Dermis blood vessel endothelial cell (primary cell): ENCODE measurements around the gene MAD2L1. TPM values are rescaled to one million over a fixed set of nuclear protein-coding genes. Genes with fewer than 3 reads are reported as not detected.
A peak's percentile ranks its signal among the peaks of the same experiment; 100 is the strongest.
"Not testable (repeated sequence)": the region's sequence is repeated elsewhere in the genome, so short reads cannot be mapped to it uniquely, and the experiment has no call there.

Experiments
- DNase-seq: peaks from one replicate; pipeline ENCODE4 v3.0.0; 2010
- total RNA-seq: library from RNA; depleted of rRNA; stranded (reverse); fragments of >200 nt; gene quantifications from 2 replicates; pipeline ENCODE4 v1.2.3, GENCODE V29; 2014

Gene MAD2L1
- total RNA-seq, result 6.8 and 24.2 TPM in 2 replicates

GRCh38 chr4:120066517-120067340 lies at the start of gene MAD2L1:
Gene MAD2L1 (minus strand): TSS chr4:120066848. CDS start chr4:120066734, 114 bp downstream.
- peak; percentile 99 for DNase-seq

GRCh38 chr4:120111745-120112144 lies 45.1 kb upstream of the MAD2L1 start:
- no peak for DNase-seq

- no peak for DNase-seq
Observed at GRCh38 chr4:120109406-120109805, 42.8 kb upstream of the MAD2L1 start.

- no peak for DNase-seq
Observed at GRCh38 chr4:120105472-120105871, 38.8 kb upstream of the MAD2L1 start.

DNA sequence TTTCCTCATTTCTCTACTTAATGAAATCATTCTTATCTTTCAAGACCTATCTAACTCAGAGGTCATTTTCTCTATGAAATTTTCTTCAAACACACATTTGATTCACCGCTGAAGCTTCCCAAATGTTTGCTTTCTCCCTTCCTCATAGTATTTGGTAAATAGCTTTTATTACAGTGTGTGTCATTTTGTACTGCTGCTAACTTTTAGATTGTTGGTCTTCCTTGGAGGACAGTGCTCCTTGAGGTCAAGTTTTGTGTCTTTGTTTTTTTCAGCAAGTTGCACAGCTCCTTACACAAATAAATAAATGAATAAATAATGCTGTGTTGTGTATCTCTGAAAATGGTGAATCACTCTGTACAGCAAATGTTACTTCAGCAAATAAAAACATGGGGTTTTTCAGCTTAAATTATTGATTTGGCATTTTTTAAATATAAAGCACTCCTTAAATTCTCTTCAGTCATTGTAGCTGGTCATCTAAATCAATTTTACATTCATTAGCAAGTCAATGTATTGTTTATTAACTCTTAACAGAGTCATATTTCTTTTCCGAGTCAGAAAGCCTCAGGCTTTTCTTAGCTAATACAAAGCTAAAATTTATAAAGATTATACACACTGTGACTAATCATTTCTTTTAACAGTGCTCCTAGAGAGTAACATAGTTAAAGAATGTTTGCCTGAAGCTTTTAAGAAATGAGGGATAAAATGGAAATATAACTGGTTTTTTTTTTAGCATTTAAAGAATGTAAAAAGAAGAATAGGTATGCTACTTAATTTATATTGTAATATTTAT lies 30.1 kb upstream of the MAD2L1 start:
- DNase-seq, result no peak

DNA sequence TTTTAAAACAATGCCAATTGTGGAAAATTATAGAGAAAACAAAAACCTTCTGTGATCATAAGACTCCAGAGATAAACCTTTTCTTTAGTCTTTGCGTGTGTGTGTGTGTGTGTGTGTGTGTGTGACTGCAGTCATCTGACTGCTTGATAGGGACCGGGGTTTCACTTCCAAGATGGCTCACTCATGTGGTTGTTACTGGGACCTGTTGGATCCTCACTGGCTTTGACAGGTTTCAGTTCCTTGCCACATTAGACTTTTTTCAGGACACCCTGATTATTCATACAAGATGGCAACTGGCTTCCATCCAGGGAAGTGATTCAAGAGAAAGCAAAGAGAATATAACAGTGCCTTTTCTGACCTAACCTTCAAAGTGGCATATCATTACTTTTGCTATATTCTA lies 21.9 kb upstream of the MAD2L1 start:
- DNase-seq, result no peak

DNA sequence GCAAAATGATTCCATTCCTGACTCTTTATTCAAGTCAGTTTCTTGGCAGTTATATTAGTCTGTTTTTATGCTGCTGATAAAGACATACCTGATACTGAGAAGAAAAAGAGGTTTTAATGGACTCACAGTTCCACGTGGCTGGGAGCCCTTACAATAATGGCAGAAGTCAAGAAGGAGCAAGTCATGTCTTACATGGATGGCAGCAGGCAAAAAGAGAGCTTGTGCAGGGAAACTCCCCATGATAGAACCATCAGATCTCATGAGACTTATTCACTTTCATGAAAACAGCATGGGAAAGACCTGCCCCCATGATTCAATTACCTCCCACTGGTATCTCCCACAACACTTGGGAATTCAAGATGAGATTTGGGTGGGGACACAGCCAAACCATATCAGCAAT lies 21.4 kb upstream of the MAD2L1 start:
- not testable (repeated sequence) for DNase-seq

DNA sequence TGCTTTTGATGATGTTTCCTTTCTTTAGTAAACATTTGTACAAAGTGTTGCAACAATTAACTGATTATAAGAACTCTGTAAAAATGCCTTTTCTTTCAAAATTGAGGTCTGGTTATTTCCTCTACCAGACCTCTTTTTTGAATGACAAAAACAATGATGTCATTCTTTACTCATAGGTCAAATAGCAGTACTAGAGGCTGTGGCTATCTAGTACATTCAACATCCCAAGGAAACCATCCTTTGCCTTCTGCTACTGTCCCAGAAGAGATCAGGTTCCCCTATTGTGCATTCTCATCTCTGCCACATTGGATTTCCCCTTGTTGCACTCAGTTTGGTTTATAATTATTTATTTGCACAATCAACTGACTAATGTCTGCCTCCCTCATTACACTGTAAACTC lies 19.1 kb upstream of the MAD2L1 start:
- DNase-seq, result no peak

- DNase-seq, result no peak
Observed at GRCh38 chr4:120084327-120084726, 17.7 kb upstream of the MAD2L1 start.

- DNase-seq, result no peak
Observed at GRCh38 chr4:120083152-120083551, 16.5 kb upstream of the MAD2L1 start.

DNA sequence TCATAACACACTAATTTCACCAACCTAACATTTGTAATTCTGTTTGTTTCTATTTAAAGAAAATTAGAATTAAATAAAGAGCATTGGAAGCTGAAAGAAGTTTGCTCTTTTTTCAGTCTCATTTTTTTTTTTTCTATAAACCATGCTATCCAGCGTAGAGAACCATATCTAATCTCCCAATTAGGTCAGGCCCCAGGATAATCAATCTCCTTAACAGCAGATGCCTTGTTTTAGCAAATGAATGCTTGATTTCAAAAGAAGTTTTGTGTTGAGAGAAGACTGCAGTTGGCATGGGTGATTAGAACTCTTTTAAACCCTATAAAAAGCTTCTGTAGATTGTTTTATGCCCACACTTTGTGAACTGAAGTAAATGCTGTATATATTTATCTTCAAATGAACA lies 15.6 kb upstream of the MAD2L1 start:
- DNase-seq, result no peak

DNA sequence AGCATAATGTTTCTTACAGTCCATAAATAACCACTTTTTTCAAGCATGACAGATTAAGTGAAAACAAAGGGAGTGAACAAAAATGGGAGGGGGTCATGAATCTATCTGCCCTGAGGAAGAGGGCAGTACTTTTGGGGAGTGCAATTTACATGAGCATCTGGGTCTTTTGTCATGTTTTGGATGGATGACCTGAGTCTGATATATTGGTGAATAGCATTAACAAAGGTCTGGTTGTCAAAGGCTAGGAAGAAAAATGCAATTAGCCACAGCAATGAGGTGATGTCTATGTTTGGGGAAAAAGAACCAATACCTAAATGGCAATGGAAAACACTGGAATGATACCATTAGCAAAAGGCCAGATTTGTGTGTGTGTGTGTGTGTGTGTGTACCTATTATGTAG lies 15.1 kb upstream of the MAD2L1 start:
- DNase-seq, result no peak

DNA sequence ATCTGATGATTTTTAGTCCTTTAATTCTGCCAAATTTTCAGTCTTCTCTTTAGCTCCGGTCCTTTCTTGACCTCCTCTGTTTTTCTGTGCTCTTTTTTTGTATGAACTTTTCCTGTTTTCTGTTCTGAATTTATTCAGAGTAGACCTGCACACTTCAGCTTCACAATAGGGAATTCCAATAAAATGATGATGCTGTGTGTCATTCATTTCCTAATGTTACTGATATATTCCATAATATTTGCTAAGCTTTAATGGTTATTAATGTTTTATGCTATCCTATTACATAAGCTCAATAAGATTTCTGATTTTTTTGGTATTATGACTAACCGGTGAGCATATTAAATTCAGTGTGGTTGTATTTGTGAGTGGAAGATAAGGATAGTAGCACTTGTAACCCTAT lies 13.9 kb upstream of the MAD2L1 start:
- no peak for DNase-seq

DNA sequence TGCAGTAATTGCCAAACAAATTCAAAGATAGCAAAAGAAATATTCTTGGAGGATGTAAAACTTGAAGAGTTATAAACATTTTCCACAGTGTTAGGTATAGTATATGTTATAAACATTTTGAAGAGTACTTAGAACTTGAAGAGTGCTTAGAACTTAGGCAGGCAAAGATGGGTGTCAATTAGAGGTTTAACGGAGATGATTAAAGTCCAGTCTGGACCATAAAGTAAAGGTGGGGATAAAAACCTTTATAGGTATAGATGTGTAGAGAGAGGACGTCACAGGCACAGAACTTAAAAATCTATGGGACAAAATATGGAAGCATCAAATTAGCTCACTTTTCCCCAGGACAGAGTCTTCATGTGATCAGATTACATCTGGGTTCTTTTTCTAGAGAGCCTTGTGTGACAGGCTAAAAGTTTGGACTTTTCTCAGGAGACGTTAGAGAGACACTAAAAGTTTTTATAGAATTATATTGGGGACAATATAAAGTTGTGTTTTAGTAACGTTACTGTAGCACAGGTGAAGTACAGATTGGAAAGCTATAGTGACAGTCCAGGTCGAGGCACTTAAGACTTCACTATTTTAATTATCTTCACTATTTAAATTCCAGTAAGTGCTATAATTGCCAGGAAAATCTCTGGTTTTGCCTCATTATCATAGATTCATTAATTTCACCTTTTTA lies 13.3 kb upstream of the MAD2L1 start:
- no peak for DNase-seq

DNA sequence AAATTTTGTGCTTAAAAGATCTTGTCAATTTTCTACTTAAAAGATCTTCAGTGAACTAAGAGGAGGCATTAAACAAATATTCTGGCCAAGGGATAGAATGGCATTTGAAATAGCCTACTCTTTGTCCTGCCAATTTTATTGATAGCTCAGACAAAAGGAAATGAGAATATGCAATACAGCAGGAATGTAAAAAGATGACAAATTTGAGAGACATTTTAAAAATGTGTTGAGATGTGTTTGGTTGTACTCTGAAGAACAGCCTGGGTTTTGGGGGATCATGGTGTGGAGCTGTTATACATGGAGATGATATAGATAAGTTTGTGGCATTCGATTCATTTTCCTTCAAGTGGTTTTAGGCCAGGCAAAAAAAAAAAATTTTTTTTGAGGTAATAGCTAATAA lies 11.6 kb upstream of the MAD2L1 start:
- no peak for DNase-seq

DNA sequence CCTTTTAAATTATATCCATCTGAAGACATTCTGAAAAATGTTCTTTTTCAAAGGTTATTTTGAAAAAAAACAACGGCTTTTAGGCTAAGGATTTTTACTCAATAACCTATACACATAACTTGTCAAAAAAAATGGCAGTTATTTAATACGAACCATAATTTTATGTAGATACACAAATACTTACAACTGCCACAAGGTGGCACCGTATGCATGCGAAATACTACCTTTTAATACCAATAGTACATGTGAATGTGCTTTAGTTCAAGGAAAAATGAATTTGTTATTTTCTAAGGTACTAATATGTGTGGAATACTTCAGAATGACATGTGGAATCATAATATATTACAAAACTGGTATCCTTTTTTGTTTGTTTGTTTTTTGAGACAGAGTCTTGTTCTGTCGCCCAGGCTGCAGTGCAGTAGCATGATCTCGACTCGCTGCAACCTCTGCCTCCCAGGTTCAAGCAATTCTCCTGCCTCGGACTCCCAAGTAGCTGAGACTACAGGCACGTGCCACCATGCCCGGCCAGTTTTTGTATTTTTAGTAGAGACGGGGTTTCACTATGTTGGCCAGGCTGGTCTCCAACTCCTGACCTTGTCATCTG lies 4.6 kb upstream of the MAD2L1 start:
- DNase-seq, result peak; percentile 77

GRCh38 chr4:120070196-120070595 lies 3.5 kb upstream of the MAD2L1 start:
- no peak for DNase-seq

GRCh38 chr4:120065974-120066516 lies 603 bp downstream of the MAD2L1 start:
- no peak for DNase-seq

DNA sequence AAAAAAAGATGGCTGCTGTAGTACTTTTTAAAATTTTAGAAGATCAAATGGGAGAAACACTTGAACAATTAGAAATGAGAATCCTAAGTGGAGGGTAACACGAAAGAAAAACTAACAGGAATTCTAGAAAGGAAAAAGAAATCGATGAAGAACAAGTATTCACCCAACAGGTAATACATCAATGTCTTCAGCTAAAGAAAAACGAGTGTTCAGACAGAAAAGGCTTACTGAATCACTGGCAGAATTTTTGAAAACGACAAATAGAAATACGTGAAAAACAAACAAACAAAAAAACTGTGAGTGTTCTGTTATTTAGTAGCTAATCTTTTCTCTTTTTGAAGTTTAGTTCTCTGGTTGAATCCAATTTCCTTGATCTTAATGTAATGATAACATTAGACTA lies 1.8 kb downstream of the MAD2L1 start:
- no peak for DNase-seq

- not testable (repeated sequence) for DNase-seq
Observed at GRCh38 chr4:120063711-120064110, 2.9 kb downstream of the MAD2L1 start.

DNA sequence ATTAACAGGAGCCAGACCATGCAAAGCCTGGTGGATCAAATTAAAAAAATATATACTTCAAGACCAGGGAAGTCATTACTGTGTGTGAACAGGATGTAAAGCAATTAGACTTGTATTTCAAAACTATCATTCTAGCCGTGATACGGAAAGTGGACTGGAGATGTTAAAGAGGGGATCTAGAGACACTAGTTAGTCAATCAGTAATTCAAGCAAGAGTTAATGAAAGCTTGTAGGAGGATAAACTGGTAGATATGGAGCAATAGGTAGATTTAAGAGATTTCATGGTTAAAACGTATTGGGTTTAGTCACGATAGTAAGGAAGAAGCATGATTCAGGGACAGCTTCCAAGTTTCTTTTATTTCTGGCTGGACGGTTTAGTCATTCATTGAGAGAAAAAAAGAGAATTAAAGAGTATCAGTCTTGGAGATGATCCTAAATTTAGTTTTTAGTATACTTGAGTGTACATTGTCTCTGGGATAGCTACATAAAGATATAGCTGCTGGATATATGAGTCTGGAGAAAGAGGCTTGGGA lies 3.9 kb downstream of the MAD2L1 start:
- DNase-seq, result no peak

GRCh38 chr4:120059036-120059435 lies 7.6 kb downstream of the MAD2L1 start:
- DNase-seq, result no peak
